PC-9 (cell line): Measurements from ENCODE around the gene KLC4. TPM values are rescaled to one million over a fixed set of nuclear protein-coding genes. Genes with fewer than 3 reads are reported as not detected.

Experiments
- BruUV-seq: library from RNA; stranded (reverse); fragments of 400-500 nt; replicated peaks from 2 replicates; lab custom pipeline; 2021; lab: Mats Ljungman, UMichigan
- CTCF ChIA-PET: fragments of 300-600 bp; sonication (Branson Sonifier 250); formaldehyde crosslinking; loops from one replicate; lab custom pipeline; 2022; ENCODE audit warnings: antibody characterized with exemption; lab: Charles Lee
- POLR2A ChIA-PET: fragments of 300-600 bp; sonication (Branson Sonifier 250); formaldehyde crosslinking; loops from one replicate; lab custom pipeline; 2022; ENCODE audit warnings: antibody characterized with exemption; ENCODE audit not compliant: unreplicated experiment; lab: Charles Lee
- DNase-seq, 2 experiments: peaks; one replicate each; pipeline versions ENCODE4 v3.0.0 to v3.0.0-alpha.2; 2015 to 2022; ENCODE audit warnings: mixed read lengths in 1 of 2
- H2AFZ ChIP-seq: fragments of 200-600 bp; sonication (generic); 2 replicates; pipeline ENCODE4 v1.8.1; 2017; ENCODE audit warnings: antibody characterized with exemption
- H3F3A ChIP-seq: fragments of 200-600 bp; sonication (generic); 2 replicates; pipeline ENCODE4 v1.8.1; 2017; ENCODE audit warnings: antibody characterized with exemption, mild to moderate bottlenecking, low read depth; ENCODE audit not compliant: insufficient read depth
- H3K27ac ChIP-seq: fragments of 200-600 bp; sonication (generic); 2 replicates; pipeline ENCODE4 v1.6.1; 2016; ENCODE audit warnings: mixed run types
- H3K27me3 ChIP-seq: fragments of 200-600 bp; sonication (generic); 2 replicates; pipeline ENCODE4 v1.6.1; 2016; ENCODE audit warnings: low read depth, mixed run types; ENCODE audit not compliant: insufficient read depth
- H3K36me3 ChIP-seq: fragments of 200-600 bp; sonication (generic); 2 replicates; pipeline ENCODE4 v1.6.1; 2016; ENCODE audit warnings: low read depth, mixed run types
- H3K4me1 ChIP-seq: fragments of 200-600 bp; sonication (generic); replicated peaks from 2 replicates; pipeline ENCODE4 v1.6.1; 2016; ENCODE audit warnings: mixed run types; ENCODE audit not compliant: insufficient read depth
- H3K4me2 ChIP-seq: fragments of 200-600 bp; sonication (generic); 2 replicates; pipeline ENCODE4 v1.6.1; 2017; ENCODE audit warnings: mixed run types
- H3K4me3 ChIP-seq: fragments of 200-600 bp; sonication (generic); 2 replicates; pipeline ENCODE4 v1.6.1; 2016; ENCODE audit warnings: mixed run types
- H3K79me2 ChIP-seq: fragments of 200-600 bp; sonication (generic); 2 replicates; pipeline ENCODE4 v1.6.1; 2017; ENCODE audit warnings: low read depth, mixed run types
- H3K9me2 ChIP-seq: fragments of 200-600 bp; sonication (generic); 2 replicates; pipeline ENCODE4 v1.8.1; 2017; ENCODE audit warnings: mild to moderate bottlenecking; ENCODE audit not compliant: insufficient read depth
- H3K9me3 ChIP-seq: fragments of 200-600 bp; sonication (generic); 2 replicates; pipeline ENCODE4 v1.8.1; 2016; ENCODE audit warnings: low read depth; ENCODE audit not compliant: insufficient read depth
- H4K20me1 ChIP-seq: fragments of 200-600 bp; sonication (generic); 2 replicates; pipeline ENCODE4 v1.8.1; 2017; ENCODE audit not compliant: insufficient read depth
- EZH2 ChIP-seq: fragments of 200-600 bp; sonication (generic); IDR thresholded peaks from 2 replicates; pipeline ENCODE4 v1.8.0; 2017; ENCODE audit warnings: antibody characterized with exemption, low read depth
- intact Hi-C: fragments of 100-400 bp; cut with micrococcal nuclease; formaldehyde crosslinking; loops from one replicate; pipeline ENCODE4 v1.10.0; 2022; ENCODE audit not compliant: unreplicated experiment
- total RNA-seq: library from RNA; stranded (reverse); gene quantifications from 2 replicates; pipeline ENCODE4 v1.2.3, GENCODE V29; 2021
- TF ChIP-seq, protein P1 (sequence below): fragments of 200-600 bp; sonication (generic); conservative IDR thresholded peaks from 2 replicates; pipeline ENCODE4 v1.6.1; 2017; ENCODE audit warnings: mixed run types, antibody characterized with exemption, mild to moderate bottlenecking, moderate library complexity

The KLC4 gene
- total RNA-seq, 1 experiment from 2014 or later, result 46.2 TPM

DNA sequence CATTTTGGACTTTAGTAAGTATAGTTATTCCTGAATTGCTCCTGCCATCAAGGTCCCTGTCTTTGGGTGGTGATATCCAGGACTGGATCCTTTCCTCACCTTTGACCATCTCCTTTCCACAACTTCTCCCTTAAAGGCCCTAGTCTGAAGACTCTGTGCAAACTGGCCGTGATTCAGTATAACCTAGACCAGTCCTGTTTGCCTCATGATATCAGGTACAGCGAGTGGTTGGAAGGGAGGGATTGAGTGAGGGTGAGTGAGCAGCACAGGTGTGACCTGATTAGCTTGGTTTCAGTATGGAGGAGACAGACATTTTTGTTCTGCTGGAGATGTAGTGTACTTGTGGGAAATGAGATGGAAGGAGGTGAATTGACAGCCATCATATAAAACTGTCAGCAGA is 40.3 kb upstream of the KLC4 start:
- no peak for DNase-seq
- Histone ChIP-seq H3F3A (peaks cover 30% of the 10 kb centered on the region; the same call in 1 of the 2 replicates), H3K27ac (no peak overlapping the region), H3K4me1 (peaks cover 17% of the 10 kb centered on the region; the same call in 1 of the 2 replicates), H3K9me2 (no peaks in the 10 kb centered on the region), H3K79me2 (peaks cover 52% of the 10 kb centered on the region), H3K4me3 (no peak overlapping the region), H3K4me2 (no peak overlapping the region), H4K20me1 (peaks cover 3% of the 10 kb centered on the region), H3K27me3 (no peaks in the 10 kb centered on the region), H2AFZ (no peak overlapping the region), H3K9me3 (no peaks in the 10 kb centered on the region), H3K36me3 (peaks cover 12% of the 10 kb centered on the region)
- TF ChIP-seq EZH2, result no peak
- TF ChIP-seq, protein P1, sequence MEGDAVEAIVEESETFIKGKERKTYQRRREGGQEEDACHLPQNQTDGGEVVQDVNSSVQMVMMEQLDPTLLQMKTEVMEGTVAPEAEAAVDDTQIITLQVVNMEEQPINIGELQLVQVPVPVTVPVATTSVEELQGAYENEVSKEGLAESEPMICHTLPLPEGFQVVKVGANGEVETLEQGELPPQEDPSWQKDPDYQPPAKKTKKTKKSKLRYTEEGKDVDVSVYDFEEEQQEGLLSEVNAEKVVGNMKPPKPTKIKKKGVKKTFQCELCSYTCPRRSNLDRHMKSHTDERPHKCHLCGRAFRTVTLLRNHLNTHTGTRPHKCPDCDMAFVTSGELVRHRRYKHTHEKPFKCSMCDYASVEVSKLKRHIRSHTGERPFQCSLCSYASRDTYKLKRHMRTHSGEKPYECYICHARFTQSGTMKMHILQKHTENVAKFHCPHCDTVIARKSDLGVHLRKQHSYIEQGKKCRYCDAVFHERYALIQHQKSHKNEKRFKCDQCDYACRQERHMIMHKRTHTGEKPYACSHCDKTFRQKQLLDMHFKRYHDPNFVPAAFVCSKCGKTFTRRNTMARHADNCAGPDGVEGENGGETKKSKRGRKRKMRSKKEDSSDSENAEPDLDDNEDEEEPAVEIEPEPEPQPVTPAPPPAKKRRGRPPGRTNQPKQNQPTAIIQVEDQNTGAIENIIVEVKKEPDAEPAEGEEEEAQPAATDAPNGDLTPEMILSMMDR, result no peak
- intact Hi-C loops, result loop anchor here (10.0 kb wide), 1 partner anchor 114 kb away; no protein-coding TSS in a partner anchor
- ChIA-PET POLR2A (interaction anchor here (0.7 kb wide), 1 partner anchor 15 kb away, joined by 4 read pairs; no protein-coding TSS in a partner anchor), CTCF (no interaction called here)
- no TSS peak for BruUV-seq

- no peak overlapping the region for H3K27ac ChIP-seq
- TF ChIP-seq, protein P1, result no peak
- H3K4me3 ChIP-seq, result no peak overlapping the region
- peaks cover 22% of the 10 kb centered on the region for H3K36me3 ChIP-seq
- no peak overlapping the region for H3K4me2 ChIP-seq
- ChIA-PET POLR2A (interaction anchor here (0.8 kb wide), 1 partner anchor 91 kb away, joined by 4 read pairs; the partner anchor contains the start of gene CNPY3), CTCF (no interaction called here)
- peaks cover 12% of the 10 kb centered on the region; the same call in 1 of the 2 replicates for H3K4me1 ChIP-seq
- DNase-seq, result no peak
- intact Hi-C loops, result no loop called here
- BruUV-seq, result no TSS peak
- H3K79me2 ChIP-seq, result peaks cover 53% of the 10 kb centered on the region
- no peaks in the 10 kb centered on the region for H3K27me3 ChIP-seq
- peaks cover 3% of the 10 kb centered on the region for H4K20me1 ChIP-seq
- no peaks in the 10 kb centered on the region for H3K9me2 ChIP-seq
- H3K9me3 ChIP-seq, result no peaks in the 10 kb centered on the region
- peaks cover 30% of the 10 kb centered on the region; the same call in 1 of the 2 replicates for H3F3A ChIP-seq
- no peak overlapping the region for H2AFZ ChIP-seq
Measured at GRCh38 chr6:43020052-43020705, 39.3 kb upstream of the KLC4 start.

- CTCF ChIA-PET, result no interaction called here
- DNase-seq, result no peak
- no TSS peak for BruUV-seq
Measured at GRCh38 chr6:43020847-43021246, 38.6 kb upstream of the KLC4 start.

More at GRCh38 chr6:43020847-43021246, 38.6 kb upstream of the KLC4 start:
- Histone ChIP-seq H3K4me3 (peak overlapping the region; percentile 79; the same call in 1 of the 2 replicates), H3K9me2 (no peaks in the 10 kb centered on the region), H3K4me2 (peak overlapping the region; percentile 88), H3F3A (peaks cover 30% of the 10 kb centered on the region; the same call in 1 of the 2 replicates), H2AFZ (peak overlapping the region; percentile 83; the same call in 1 of the 2 replicates), H3K27ac (peak overlapping the region; percentile 46), H3K9me3 (no peaks in the 10 kb centered on the region), H3K27me3 (no peaks in the 10 kb centered on the region), H4K20me1 (peaks cover 3% of the 10 kb centered on the region), H3K36me3 (peaks cover 24% of the 10 kb centered on the region), H3K4me1 (0 out of 2 replicates have a peak, but pooled peaks cover 10% of the 10 kb centered on the region), H3K79me2 (peaks cover 47% of the 10 kb centered on the region)
- TF ChIP-seq EZH2, result no peak
- TF ChIP-seq, protein P1, result no peak
- POLR2A ChIA-PET, result interaction anchor here (0.6 to 0.8 kb wide), 3 partner anchors 61 to 1298 kb away, joined by 3 to 6 read pairs (median 4); partner anchors contain the start of gene CNPY3
- intact Hi-C loops, result no loop called here
